Suppressor macrophage treated with lipopolysaccharide for 4 hours (primary cell): ENCODE data around the gene CCDC188.

Experiments used
- DNase-seq: peaks from one replicate; pipeline ENCODE4 v3.0.0-alpha.2; 2020

Gene CCDC188

DNA sequence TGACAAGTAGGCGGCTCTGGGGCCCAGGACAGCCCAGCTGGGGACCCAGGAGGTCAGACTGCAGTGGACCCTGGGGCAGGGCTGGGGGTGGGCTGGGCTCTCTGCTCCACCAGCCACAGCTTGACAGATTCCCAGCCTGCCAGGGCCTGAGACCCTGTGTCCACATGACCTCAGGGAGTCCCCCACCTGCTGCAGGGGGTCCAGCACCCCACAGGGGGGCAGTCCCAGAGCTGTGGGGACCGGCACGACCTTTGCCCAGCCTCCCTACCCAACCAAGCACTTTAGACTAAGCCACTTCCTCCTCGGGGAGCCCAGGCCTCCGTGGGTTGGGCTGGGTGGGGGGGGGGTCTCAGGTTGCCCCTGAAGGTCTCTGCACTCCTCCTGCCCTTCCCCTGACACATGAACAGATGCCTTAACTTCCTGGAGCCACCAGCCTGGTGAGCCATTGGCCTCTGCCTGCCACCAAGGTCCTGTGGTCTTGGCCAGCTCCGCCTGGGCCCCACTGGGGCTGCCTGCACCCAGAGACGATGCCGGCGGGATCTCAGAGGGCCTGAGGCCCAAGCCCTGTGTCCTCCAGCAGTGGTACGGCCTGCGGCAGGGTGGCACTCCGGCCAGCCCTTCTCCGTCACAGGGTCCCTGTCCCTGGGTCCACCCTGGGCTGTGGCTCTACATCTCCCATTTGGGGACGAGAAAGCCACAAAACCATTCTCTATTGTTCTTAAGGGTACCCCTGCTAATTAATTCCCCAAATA is 3.4 kb downstream of the CCDC188 start:
- DNase-seq, result no peak

DNA sequence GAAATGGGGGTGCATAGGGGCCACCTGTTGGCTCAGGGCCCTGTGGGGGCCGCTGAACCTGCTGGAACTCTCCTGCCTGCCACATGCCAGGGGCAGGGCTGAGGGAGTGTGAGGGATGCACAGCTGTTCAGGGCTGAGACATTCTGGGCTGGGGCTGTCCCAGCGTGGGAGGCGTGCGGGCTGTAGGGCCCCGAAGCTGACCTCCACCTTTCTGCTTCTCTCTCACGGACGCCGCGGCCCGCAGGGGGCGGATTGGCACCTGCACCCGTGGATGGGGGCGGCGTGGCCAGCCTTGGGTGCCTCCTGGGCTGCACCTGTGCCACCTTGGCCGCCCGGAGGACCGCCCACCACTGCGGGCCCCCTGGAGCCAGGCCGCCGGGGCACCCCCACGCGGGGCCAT is 4.1 kb downstream of the CCDC188 start:
- no peak for DNase-seq

DNA sequence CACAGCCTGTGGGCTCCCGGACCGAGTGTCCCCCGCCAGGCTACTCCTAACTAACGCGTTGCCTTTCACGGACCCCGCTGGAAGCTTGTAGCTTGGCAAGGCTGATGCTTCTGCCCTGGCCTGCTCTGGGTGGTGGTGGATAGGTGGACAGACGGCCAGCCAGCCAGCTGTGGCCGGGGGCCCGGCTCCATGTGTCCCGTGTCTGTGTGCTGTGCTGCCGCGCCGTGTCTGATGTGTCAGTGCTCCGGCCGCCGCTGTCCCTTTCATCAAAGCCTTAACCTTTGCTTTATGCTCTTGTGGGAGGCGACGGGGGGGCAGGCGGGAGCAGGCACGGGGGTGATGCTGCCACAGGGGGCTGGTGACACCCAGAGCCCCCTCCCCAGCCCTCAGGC is 5.0 kb downstream of the CCDC188 start:
- DNase-seq, result no peak

DNA sequence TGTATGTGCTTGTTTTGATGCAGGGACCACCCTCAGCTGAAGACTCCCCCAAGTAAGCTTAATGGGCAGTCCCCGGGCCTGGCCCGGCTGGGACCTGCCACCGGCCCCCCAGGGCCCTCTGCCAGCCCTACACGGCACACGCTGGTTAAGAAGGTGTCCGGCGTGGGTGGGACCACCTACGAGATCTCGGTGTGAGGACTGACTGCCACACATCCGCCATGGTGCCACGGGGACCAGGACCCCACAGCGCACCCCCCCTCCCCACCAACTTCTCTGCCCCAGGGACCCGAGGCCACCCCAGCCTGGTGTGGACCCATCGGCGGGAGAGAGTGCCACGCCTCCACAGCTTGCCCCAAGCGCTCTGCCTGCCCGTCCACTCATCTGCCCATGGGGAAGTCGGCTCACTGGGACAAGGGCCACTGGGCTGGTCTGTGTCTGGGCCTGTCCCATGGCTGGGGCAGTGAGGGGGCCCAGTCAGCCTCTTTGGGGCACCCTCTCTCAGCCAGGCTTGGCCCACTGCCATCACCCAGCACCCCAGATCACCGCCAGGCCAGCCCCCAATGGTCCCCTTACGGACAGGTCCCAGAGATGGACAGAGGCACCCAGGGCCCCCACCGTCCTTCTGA is 5.5 kb downstream of the CCDC188 start:
- no peak for DNase-seq

DNA sequence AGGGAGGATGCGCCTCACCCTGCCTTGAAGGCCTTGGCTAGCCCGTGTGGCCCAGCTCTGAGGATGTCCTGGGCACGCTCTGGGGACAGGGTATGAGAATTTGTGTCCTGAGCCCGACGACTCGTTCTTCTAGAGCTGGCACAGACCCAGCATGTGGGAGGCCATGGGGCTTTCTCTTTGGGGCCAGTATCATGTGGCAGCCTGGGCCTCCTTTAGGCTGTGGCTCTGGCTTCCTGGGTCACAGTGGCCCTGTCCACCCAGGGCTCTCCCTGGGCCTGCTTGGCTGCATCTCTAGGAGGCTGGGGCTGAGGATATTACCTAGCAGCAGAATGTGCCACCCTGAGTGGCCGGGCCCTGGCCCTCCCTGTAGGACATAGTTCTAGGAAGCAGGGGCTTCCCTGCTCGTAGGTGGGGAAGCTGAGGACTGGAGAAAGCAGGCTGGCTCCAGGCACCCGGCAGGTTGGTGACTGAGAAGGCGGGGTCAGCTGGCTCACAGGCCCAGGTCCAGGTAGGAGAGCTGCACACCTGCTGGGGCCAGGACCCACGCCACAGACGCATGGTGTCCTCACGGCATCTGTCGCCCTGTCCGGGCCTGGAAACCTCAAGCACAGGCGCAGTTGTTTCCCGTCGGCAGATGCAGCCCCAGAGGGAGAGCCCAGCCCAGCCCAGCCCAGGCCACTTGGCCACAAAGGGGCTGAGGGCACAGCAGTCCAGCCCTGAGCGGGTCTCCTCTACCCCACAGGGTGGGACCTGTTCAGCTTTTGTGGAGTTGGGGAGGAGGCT is 6.8 kb downstream of the CCDC188 start:
- DNase-seq, result no peak

DNA sequence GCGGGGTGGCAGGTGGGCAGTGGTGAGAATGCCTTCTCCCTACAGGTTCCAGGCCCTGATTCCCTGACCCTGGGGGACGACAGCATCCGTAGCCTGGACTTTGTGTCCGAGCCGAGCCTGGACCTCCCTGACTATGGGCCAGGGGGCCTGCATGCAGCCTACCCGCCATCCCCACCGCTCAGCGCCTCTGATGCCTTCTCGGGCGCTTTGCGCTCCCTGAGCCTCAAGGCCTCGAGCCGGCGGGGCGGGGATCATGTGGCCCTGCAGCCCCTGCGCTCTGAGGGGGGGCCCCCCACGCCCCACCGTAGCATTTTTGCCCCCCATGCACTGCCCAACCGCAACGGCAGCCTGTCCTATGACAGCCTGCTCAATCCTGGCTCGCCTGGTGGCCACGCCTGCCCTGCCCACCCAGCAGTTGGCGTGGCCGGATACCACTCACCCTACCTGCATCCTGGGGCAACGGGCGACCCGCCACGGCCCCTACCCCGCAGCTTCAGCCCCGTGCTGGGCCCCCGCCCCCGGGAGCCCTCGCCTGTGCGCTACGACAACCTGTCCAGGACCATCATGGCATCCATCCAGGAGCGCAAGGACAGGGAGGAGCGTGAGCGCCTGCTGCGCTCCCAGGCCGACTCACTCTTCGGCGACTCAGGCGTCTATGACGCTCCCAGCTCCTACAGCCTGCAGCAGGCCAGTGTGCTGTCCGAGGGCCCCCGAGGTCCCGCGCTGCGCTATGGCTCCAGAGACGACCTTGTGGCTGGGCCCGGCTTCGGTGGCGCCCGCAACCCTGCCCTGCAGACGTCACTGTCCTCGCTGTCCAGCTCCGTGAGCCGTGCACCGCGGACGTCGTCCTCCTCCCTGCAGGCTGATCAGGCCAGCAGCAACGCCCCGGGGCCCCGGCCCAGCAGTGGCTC is 7.9 kb downstream of the CCDC188 start:
- DNase-seq, result no peak

DNA sequence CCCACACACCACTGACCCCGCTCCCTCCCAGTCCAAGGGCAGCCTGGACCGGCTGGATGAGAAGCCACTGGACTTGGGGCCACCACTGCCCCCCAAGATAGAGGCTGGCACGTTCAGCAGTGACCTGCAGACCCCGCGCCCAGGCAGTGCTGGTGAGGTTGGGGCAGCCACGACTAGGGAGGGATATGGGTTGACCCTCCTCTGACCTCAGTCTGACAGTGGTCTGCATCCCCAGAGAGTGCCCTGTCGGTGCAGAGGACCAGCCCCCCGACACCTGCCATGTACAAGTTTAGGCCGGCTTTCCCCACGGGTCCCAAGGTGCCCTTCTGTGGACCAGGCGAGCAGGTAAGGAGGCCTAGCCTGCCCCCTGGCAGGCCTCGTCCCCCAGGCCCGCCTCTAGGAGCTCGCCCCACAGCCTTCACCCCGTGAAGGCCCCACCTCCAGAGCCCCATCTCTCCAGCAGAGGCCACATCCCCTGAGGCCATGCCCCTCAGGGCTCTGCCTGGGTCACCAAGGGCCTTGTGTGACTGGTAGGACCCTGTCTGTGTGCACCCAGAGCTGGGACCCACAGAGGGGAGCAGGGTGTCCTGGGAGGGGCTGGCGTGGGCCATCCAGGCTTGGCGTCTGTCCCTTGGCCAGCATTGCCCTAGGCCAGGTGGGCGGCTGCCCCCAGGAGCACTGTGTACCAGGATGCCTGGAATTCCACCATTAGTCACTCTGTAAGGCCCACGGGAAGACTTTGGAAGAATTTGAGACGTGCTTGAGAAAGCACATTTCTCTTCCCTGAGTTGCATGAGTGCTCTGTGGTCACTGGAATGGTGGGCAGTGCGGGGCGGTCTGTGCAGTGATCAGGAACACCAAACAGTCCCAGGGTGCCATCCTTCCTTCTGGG is 9.4 kb downstream of the CCDC188 start:
- no peak for DNase-seq

DNA sequence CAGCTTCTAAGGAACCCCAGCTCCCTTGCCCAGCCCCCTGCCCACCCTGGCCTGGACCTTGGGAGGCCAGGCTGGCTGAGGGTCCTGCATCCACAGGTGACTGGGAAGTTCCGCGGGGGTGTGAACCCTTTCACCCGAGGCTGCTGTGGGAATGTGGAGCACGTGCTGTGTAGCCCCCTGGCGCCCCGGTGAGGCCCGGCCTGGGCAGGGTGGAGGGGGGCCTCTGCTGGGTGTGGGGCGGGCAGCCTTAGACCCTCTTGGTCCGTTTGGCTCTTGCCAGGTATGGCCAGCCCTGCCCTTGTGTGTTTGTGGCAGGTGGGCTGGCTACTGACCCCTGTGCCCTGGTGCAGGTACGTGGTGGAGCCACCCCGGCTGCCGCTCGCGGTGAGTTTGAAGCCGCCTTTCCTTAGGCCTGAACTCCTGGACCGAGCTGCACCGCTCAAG is 10.3 kb downstream of the CCDC188 start:
- DNase-seq, result no peak

DNA sequence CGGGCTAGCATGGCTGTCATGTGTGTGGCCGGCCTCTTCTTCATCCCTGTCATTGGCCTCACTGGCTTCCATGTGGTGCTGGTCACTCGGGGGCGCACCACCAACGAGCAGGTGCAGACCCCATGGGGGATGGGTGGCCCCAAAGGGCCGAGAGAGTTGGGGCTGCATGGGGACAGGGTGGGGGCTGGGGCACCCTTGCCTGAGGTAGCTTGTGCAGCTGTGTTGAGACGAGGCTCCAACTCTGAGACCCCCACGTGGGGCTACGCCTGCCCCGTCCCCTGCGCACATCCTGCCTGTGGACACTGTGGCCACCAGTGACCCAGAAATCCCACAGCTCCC is 10.8 kb downstream of the CCDC188 start:
- DNase-seq, result no peak

DNA sequence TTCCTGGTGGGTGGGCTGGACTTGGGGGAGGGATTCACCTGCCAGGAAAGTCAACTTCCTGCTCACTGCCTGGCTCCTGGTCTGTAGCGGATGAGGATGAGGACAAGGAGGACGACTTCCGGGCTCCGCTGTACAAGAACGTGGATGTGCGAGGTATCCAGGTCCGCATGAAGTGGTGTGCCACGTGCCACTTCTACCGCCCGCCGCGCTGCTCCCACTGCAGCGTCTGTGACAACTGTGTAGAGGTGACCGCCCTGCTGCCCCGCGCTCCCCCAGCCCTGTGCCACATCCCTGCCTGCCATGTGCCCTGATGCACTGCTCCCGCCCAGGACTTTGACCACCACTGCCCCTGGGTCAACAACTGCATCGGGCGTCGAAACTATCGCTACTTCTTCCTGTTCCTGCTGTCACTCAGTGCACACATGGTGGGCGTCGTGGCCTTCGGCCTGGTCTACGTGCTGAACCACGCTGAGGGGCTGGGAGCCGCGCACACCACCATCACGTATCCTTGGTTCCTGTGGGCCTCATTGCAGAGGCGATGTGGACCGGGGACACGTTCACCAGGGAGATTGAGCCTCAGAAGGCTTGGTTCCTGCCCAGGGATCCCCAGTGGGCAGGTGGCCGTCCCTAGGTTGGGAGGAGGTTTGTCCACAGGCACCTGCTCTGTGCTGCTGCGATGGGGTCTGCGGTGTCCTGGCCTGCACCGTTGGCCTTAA is 11.3 kb downstream of the CCDC188 start:
- DNase-seq, result no peak

DNA sequence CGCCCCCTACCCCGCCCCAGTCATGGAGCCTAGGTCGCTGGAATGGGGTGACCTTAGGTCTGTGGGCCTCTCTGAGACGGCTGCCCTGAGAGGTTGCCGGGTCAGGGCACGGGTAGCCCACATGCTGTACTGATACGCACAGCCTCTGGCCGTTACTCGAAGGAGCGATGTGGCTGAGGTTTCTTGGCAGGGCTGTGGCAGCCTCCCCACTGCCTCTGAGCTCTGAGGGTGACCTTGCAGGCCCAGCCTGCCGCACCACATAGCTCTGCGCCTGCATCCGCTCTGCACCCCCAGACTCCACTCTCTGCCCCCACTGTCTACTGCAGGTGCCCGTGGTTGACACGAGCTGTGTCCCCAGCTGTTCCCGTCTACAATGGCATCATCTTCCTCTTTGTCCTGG is 12.0 kb downstream of the CCDC188 start:
- DNase-seq, result no peak

DNA sequence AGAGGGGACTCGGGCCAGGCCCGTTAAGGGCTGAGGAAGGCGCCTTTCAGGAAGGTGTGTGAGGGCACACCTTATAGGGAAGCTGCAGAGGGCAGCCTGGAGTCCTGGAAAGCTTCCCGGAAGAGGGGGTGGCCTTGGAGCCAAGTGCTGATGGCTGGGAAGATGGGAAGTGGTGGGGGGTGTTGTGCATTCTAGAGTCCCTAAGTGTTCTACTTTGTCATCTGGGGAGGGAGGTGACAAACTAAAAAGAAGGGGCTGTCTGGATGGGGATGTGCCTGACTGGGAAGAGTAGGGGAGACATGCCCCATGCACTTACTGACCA is 12.5 kb downstream of the CCDC188 start:
- DNase-seq, result no peak

DNA sequence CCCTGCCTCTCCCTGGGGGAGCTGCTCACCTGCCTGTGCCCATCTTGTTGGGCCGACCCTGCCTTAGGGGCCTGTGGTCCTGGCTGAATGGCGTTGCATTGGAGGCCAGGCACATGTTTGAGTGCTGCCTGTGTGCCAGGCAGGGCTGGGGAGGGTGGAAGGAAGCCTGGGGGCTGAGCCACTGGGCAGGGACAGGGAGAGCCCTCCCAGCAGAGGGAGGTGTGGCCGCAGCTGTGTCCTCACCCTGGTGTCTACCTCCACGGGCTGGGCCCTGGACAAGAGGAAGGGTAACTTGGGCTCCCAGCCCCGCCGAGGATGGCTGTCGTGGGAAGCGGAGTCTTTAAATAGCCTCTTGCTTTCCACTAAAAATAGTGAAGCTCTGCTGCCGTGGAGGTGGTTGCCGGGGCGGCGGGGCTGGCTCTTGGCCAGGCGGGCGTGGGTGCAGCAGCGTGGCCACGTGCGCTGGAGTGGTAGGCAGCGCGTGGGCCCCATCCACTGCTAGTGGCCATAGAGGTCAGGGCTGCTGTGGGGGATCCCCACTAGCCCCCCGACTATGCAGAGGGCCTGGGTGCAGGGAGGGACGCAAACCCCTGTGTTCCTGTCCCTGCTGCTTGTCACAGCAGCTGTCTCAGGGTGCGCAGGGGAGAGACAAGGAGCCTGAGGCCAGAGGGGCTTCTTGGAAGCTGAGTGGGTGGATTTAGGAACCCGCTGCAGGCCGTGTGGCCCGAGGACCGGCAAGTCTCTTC is 13.0 kb downstream of the CCDC188 start:
- DNase-seq, result no peak

DNA sequence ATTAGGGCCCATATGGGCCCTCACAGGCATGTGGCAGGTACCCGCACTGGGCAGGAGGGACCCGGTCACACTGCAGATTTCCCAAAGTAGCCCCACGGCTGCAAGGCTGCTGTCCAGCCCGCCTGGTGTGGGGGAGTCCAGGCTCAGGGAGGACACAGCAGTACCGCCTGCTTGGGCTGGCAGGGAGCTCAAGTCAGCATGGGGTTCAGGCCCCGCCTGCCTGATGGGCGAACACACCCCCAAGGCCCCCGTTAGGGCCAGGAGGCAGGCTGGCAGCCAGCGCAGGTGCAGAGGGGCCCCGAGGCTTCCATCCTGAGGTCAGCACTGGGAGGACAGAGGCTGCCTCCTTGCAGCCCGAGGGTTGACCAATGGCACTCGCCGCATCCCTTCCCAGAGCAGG is 13.7 kb downstream of the CCDC188 start:
- DNase-seq, result no peak

DNA sequence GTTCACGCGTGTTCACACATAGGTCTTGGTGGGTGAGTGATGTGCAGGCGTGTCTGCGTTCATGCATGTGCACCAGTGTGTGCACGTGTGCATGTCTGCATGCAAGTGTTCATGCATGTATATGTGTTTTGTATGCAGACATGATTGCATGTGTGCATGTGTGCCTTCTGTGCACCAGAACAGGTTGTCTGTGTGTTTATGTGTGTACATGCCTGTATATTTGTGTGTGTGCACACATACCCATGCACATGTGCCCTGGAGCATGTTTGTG is 14.3 kb downstream of the CCDC188 start:
- no peak for DNase-seq

DNA sequence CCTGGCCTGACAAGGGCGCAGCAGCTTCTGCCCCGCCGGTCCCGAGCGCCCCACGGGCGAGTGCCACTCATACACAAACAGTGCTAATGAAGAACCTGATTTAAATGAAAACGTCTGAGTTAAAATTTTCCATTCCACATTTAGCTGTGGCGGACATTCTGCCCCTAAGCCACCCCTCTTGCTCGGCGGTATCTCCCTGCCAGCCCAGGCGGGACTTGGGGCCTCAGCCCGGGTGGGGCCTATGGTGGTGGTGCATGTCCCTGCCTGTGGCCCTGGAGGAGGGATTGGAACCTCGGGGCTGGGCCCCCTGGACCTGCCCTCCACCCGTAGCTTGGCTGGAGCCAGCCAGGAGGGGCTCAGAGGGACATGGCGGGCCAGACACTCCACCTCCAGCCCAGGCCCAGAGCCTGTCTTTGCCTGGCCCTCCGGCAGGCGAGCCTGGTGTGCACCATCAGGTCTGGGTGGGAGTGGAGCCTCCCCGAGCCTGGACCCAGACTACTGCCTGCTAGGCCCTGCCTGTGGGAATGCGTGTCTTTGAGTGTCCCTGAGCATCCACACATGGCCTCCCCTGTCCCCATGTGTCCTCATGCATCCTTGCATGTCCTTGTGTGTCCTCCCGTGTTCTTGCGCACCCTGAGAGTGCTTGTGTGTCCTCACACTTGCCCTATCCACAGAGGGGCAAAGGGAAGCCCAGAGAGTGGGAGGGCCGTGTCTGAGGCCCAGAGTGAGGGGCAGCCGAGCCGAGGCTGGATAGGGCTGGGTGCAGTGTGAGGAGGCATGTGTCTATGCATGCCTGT is 14.9 kb downstream of the CCDC188 start:
- no peak for DNase-seq

DNA sequence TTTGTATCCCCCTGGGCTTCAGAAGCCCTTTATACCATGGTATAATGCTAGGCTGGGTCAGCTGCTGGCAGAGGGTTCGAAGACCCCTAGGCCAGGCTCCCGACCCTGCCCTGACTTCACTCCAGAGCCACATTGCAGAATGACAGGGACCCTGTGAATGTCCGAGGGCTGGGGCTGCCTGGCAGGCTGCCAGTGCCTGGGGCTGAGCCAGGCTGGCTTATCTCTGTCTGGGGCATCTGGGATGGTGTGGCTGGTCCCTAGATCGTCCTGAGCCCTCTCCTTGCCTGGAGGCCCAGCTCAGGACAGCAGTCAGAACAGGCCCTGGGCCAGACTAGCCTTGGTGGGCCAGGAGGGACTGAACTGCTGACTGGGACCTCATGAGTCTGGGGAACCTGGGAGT is 15.6 kb downstream of the CCDC188 start:
- DNase-seq, result no peak

DNA sequence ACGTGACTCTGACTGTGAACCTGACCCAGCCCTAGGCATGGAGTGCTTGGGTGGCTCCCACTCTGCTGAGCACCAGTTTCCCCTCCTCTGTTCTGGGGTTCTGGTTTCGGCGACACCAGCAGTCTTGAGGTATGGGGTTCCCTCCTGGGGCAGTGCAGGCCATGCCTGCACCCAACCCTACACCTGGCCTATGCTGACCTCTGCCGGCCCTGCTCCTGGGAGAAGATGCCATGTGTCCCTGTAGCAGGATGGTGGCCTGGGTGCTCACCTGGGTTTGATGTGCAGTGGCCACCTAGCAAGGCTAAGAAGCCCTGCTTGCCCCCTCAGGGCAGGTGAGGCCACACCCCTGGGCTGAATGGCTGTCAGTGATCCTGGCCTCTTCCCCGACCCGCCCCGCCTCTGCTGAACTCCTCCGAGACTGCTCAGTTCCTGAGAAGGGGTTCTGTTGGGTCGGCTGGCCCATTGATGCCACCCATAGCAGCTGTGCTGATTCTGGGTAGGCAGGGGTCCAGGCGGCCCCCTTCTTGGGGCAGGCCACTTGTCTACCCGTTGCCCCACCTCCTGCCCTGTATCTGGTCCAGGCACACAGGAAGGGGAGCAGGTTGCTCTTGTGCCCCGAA is 16.8 kb downstream of the CCDC188 start:
- DNase-seq, result no peak

DNA sequence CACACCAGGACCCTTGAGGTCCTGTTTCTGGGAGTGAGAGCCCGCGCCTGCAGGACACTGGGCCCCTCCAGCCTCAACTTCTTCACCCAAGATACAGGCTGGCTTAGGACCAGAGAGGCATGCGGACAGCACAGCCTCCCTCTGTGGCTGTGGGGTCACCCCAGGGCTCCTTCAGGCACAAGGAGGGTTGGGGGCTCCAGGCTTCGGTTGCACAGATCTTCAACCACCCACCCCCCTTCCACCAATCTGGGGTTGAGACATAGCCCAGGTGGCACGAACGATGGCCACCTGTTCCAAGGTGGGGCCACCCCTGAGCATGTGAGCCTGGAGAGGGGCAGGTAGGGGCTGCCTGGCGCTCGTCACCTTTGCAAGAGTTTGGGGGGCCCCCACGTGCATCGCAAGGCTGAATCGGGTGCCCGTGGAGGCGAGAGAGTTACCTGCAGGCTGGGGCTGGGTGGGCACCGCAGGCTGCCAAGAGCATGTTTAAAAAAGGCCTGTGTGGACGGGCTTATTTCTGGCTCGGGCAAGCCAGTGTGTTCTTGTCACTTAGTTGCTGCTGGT is 18.1 kb downstream of the CCDC188 start:
- no peak for DNase-seq
